NK-92 treated with Interleukin-12 subunit alpha and Interleukin-12 subunit beta, amount 100 ng/mL, for 24 hours (cell line): ENCODE measurements around the gene PPIL4.
"Not testable (repeated sequence)": the region's sequence is repeated elsewhere in the genome, so short reads cannot be mapped to it uniquely, and the experiment has no call there.

Experiments used
- DNase-seq: peaks from one replicate; lab custom pipeline; 2025; lab: John Stamatoyannopoulos, UW

Gene PPIL4

DNA sequence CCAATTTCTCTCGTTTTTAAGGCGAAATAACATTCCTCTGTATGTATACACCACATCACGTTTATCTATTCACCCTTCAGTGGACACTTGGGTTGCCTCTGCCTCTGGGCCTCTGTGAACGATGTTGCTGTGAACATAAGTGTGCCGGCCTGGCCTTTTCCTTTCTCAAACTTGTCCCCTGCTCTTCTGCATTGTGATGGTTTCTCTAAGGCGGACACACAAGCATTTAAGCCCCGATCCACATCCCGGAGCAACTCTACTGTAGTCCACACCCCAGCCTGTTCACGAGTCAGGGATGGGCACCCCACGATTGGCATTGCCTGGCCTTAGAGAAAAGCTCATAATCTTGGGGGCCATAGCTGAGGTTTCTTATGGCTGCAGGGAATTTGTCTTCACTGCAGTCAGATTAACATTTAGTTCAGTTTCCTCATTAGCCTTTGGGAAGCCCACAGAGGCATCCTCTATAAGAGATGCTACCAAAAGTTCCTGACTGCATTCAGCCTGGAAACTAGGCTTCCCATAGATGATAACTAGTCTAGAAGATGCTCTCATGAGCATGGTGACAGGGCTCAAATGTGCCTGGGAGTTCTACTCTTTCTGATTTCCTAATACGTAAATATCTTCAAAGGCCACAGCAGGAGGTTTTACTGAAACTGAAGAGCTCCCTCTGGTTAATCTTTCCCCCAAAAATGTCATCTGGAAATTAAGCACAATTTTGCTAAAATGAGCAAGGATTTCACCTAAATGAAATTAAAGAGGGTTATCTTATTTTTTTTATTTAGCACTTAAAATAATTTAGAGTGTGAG lies 61.8 kb downstream of the PPIL4 start:
- no peak for DNase-seq

DNA sequence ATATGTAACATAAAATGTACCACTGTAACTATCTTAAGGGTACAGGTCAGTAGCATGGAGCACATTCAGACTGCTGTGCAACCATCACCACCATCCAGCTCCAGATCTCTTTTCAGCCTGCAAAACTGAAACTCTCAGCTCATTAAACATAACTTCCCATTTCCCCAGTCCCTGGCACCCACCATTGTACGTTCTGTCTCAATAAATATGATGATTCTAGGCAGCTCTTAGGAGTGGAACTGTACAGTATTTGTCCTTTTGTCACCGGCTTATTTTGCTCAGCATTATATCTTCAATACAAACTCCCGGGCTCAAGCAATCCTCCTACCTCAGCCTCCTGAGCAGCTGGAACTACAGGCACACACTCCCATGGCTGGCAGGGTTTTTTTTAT lies 62.5 kb downstream of the PPIL4 start:
- no peak for DNase-seq

- no peak for DNase-seq
Observed at GRCh38 chr6:149482545-149483333, 63.1 kb downstream of the PPIL4 start.

GRCh38 chr6:149480502-149481280 lies 65.2 kb downstream of the PPIL4 start:
- no peak for DNase-seq

DNA sequence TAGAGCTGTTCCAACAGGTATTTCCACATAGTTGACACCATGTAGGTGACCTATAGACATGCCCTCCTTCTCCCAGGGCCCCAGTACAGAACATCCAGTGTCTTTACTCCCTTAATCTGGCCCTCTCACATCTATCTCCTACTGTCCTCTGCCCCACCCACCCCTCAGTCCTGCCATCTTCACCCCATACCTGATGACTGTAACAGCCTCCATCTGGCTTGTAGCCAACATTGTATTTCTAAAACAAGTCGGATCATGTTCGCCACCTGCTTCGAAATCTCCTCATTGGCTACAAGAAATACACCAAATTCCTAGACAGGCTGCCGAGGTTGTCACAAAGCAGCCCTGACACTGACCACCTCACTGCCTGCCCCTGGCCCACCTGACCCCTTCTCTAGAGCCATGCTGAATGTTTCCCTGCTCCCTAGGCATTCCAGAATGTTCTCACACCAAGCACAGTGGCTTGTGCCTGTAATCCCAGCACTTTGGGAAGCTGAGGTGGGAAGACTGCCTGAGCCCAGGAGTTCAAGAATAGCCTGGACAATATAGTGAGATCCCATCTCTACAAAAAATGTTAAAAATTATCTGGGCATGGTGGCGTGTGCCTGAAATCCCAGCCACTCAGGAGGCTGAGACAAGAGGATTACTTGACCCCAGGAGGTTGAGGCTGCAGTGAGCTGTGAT lies 67.1 kb downstream of the PPIL4 start:
- DNase-seq: no peak

DNA sequence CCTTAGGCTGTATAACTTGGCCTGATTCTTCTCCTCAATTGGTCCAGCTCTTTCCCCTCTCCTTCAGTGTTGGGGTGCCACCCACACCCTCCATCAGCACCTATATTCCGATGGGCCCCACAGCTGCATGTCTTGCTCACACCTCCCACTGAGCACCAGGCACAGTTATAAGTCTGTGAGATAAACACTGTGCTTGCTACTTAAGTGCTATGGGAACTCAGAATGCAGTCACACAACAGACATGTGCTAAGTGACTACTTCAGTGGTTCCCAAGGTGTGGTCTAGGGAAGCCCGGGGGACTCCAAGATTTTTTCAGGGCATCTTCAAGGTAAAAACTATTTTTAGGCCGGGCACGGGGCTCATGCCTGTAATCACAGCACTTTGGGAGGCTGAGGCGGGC lies 68.3 kb downstream of the PPIL4 start:
- no peak for DNase-seq

DNA sequence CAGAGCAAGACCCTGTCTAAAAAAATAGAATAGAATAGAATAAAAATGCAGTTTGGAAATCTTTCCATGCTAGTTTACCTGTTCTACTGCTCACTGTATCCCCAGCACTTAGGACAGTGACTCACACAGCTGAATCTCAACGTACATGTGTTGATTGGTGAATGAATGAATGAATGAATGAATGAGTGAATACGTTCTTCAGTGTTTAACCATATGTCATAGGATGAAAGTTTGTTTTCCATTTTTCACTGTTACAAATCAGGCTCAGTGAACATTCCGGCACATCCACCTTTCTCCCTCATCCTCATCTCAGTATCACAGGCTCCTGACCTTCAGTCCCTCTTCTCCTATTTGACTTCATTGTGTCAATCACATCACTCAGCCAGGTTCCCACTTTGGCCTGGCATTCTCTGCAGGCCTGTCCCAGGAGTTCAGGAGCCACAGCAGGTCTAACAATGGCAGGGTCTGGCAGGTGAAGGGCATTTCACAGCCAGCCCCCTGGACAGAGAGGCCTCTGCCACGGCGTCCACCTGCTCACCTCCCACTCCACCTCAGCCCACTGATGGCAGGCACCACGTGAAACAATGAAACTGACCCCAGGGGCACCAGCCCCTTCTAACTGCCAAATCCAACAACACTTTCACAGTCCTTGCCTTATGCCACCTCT lies 68.9 kb downstream of the PPIL4 start:
- DNase-seq: no peak

DNA sequence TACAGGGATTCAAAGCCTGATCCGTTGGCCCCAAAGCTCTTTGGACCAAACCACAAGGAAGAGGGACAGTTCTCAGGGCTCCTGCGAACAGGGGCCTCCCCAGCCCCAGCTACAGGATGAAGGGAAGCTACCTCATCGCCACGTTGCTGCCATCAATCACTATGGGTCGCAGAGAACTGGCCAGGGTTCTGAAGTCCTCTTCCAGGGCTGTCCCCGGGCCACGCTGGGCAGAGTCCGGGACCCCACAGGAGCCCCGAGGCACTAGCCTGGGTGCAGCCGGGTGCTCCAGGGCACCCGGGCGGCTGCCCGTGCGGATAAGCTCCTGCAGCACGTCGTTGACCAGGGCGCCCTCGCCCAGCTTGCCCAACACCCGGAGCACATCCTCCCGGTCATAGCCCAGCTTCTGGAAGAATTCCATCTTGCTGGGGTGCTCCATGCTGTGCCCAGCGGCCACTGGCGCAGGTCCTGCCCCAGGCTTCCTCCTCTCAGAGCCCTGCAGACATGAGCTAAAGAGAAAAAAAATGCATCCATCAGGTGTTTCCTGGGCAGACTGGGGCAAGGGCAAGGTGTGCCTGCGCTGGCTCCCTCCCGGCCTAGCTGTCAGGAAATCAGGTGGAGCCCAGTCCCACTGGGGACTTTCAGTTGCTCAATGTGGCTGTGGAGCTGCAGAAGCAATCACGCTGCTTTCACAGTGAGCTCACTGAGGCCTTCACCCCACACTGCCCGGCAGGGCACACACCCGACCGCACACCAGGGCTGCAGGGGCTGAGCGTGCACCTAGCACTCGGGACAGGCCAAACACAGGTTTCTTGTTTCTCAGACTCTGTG lies 71.5 kb downstream of the PPIL4 start:
- DNase-seq: no peak

- no peak for DNase-seq
Observed at GRCh38 chr6:149473080-149474052, 72.5 kb downstream of the PPIL4 start.

DNA sequence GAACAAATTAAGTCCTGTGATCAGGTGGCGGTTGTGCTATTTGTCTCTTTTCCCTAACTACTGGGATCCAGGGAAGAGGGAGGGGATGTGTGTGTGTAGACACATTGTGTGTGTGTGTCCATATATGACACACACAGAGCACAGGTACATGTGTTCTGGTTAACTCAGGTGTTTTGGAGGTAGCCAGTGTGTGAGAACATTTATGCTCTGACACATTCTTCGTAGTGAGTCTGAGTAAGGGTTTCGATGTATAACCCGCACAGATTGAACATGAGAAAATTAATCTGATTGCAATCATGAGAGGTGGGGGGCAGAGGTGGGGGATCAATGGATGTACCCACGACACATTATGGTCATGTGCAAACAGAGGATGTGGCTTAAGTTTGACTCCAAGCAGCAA lies 73.6 kb downstream of the PPIL4 start:
- no peak for DNase-seq

DNA sequence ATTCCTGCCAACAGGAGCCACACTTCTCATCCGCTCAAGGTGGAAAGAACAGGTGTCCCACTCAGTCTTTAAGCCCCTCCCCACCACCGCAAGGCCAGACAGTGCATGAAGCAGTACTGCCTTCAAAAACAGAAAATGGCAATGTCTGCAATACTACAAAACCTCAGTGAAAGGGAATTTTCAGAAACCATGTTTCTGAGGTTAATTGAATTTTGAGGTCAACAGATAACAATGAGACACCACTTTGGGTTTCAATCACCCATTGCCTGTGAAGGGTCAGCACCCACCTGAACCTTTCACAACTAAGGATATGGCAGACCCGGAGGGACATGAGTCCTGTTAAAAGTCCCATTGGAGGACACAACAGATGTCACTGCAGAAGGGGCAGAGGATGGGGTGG lies 74.0 kb downstream of the PPIL4 start:
- no peak for DNase-seq

GRCh38 chr6:149470948-149471347 lies 74.9 kb downstream of the PPIL4 start:
- no peak for DNase-seq

- DNase-seq: no peak
Observed at GRCh38 chr6:149468179-149468578, 77.7 kb downstream of the PPIL4 start.

DNA sequence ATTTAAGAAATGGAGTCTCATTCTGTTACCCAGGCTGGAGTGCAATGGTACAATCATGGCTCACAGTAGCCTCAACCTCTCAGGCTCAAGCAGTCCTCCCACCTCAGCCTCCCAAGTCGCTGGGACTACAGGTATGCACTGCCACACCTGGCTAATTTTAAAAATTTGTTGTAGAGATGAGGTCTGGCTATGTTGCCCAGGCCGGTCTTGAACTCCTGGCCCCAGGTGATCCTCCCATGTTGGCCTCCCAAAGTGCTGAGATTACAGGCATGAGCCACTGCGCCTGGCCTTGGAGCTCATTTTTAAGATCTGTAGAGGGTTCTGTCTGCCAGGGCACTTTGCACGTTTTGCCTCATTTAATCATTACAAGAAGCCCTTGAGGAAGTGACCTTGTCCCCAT lies 78.6 kb downstream of the PPIL4 start:
- no peak for DNase-seq

DNA sequence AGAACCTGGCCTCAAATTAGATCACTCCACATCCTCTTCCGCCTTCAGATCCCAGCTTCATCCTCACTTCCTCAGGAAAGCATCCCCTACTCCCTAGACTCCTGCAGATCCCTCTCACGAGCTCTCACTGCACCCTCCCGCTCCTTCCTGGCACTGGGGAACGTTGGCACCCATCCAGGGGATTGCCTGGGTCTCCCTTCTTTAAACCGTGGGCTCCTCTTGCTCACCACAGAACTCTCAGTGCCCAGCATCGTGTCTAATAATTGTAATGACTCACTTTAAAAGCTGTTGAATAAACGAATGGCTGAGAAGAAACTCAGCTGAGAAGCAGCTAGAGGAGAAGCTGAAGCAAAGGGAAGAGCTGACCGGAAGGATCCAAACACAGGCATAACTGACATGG lies 81.4 kb downstream of the PPIL4 start:
- DNase-seq: no peak

- no peak for DNase-seq
Observed at GRCh38 chr6:149463781-149464180, 82.1 kb downstream of the PPIL4 start.

- DNase-seq: not testable (repeated sequence)
Observed at GRCh38 chr6:149462712-149463111, 83.1 kb downstream of the PPIL4 start.

- no peak for DNase-seq
Observed at GRCh38 chr6:149461670-149462069, 84.2 kb downstream of the PPIL4 start.

GRCh38 chr6:149460249-149460648 lies 85.6 kb downstream of the PPIL4 start:
- DNase-seq: not testable (repeated sequence)
